ENCODE measurements around the gene GALNT17.

GALNT17 gene

DNA sequence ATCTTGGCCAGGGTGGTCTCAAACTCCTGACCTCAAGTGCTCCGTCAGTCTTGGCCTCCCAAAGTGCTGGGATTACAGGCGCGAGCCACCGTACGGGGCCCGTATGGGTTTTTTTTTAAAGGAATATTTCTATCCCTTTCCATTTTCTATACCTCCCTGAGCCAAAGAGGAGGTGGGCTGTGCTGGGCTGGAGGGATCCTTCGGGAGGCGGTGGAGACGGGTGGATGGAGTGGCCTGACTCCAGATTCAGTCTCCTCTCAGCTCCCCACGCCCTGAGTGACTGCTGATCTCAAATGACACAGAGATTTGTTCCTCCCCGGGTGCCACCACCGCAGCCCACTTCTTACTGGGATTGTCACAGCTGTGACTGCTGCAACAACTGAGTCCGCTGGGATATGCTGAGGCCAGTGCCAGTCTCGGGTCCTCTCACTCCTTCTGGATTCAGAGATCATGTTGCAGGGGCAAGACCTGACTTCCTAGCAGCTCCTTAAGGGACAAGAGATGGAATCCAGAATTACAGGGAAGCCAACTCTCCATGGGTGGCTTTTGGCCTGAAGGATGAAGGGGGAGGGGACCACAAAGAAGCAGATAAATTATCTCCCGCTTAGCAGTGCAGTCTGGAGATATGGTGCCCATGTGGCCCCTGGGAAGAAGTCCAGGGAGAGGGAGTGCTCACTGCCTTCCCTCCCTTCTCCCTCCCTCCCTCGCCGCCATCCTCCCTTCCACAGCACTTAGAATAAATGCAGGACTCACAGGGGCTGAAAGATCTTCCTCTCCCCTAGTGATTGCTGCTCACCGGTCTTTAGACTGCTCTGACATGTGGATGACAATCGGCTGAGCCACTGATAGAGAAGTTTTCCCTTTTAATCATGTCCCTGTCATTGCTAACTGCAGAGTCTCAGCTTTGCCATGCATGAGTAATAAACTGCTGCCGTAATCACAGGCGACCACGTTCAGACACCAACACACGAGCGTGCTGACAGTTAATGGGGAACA lies 14.3 kb downstream of the GALNT17 start:
- Histone ChIP-seq H3K9me3 (ENCODE audit: insufficient read depth, low read depth, low read length) (peaks cover 5% of the 10 kb centered on the region; the same call in 1 of the 2 replicates), H3K79me2 (ENCODE audit: insufficient read depth, low read length) (no peaks in the 10 kb centered on the region), H3K4me3 (ENCODE audit: low read length, poor library complexity, severe bottlenecking) (no peak overlapping the region), H3K4me1 (ENCODE audit: insufficient read depth, low read length, poor library complexity, severe bottlenecking) (no peaks in the 10 kb centered on the region), H3F3A (ENCODE audit: low read depth) (no peaks in the 10 kb centered on the region), H3K4me2 (ENCODE audit: low read depth, low read length, poor library complexity, severe bottlenecking) (no peak overlapping the region), H4K20me1 (ENCODE audit: insufficient read depth, low read length, poor library complexity, severe bottlenecking) (no peaks in the 10 kb centered on the region), H3K36me3 (ENCODE audit: insufficient read depth, low read length) (no peaks in the 10 kb centered on the region), H3K9me2 (replicated peaks; ENCODE audit: low read depth, low read length) (no peaks in the 10 kb centered on the region), H2AFZ (ENCODE audit: low read length) (no peak overlapping the region), H3K9ac (ENCODE audit: low read depth, low read length, poor library complexity, severe bottlenecking) (no peak overlapping the region), H3K27me3 (ENCODE audit: insufficient read depth, low read length, poor library complexity, severe bottlenecking) (no peaks in the 10 kb centered on the region)
- TF ChIP-seq EZH2phosphoT487 (IDR thresholded peaks at IDR 0.05; ENCODE audit: borderline replicate concordance) (no peak), CTCF (conservative IDR thresholded peaks at IDR 0.05; ENCODE audit: low read length) (no peak)

GRCh38 chr7:71148098-71148497 lies 16.2 kb downstream of the GALNT17 start:
- H3K4me2 ChIP-seq (ENCODE audit: low read depth, low read length, poor library complexity, severe bottlenecking), result no peak overlapping the region
- no peaks in the 10 kb centered on the region for H3F3A ChIP-seq (ENCODE audit: low read depth)
- peaks cover 5% of the 10 kb centered on the region; the same call in 1 of the 2 replicates for H3K9me3 ChIP-seq (ENCODE audit: insufficient read depth, low read depth, low read length)
- no peaks in the 10 kb centered on the region for H3K4me1 ChIP-seq (ENCODE audit: insufficient read depth, low read length, poor library complexity, severe bottlenecking)
- H2AFZ ChIP-seq (ENCODE audit: low read length), result no peak overlapping the region
- no peak overlapping the region for H3K9ac ChIP-seq (ENCODE audit: low read depth, low read length, poor library complexity, severe bottlenecking)
- TF ChIP-seq CTCF (conservative IDR thresholded peaks at IDR 0.05; ENCODE audit: low read length), result no peak
- no peak for TF ChIP-seq EZH2phosphoT487 (IDR thresholded peaks at IDR 0.05; ENCODE audit: borderline replicate concordance)
- no peaks in the 10 kb centered on the region for H3K9me2 ChIP-seq (replicated peaks; ENCODE audit: low read depth, low read length)
- no peak overlapping the region for H3K4me3 ChIP-seq (ENCODE audit: low read length, poor library complexity, severe bottlenecking)
- H4K20me1 ChIP-seq (ENCODE audit: insufficient read depth, low read length, poor library complexity, severe bottlenecking), result no peaks in the 10 kb centered on the region
- no peaks in the 10 kb centered on the region for H3K36me3 ChIP-seq (ENCODE audit: insufficient read depth, low read length)
- H3K79me2 ChIP-seq (ENCODE audit: insufficient read depth, low read length), result no peaks in the 10 kb centered on the region
- H3K27me3 ChIP-seq (ENCODE audit: insufficient read depth, low read length, poor library complexity, severe bottlenecking), result no peaks in the 10 kb centered on the region

- Histone ChIP-seq H3K4me2 (ENCODE audit: low read depth, low read length, poor library complexity, severe bottlenecking) (no peak overlapping the region), H3K9me3 (ENCODE audit: insufficient read depth, low read depth, low read length) (peaks cover 2% of the 10 kb centered on the region; the same call in 1 of the 2 replicates), H3K27me3 (ENCODE audit: insufficient read depth, low read length, poor library complexity, severe bottlenecking) (no peaks in the 10 kb centered on the region), H3F3A (ENCODE audit: low read depth) (no peaks in the 10 kb centered on the region), H4K20me1 (ENCODE audit: insufficient read depth, low read length, poor library complexity, severe bottlenecking) (no peaks in the 10 kb centered on the region), H3K4me1 (ENCODE audit: insufficient read depth, low read length, poor library complexity, severe bottlenecking) (no peaks in the 10 kb centered on the region), H2AFZ (ENCODE audit: low read length) (no peak overlapping the region), H3K9me2 (replicated peaks; ENCODE audit: low read depth, low read length) (no peaks in the 10 kb centered on the region), H3K79me2 (ENCODE audit: insufficient read depth, low read length) (no peaks in the 10 kb centered on the region), H3K4me3 (ENCODE audit: low read length, poor library complexity, severe bottlenecking) (no peak overlapping the region), H3K36me3 (ENCODE audit: insufficient read depth, low read length) (no peaks in the 10 kb centered on the region), H3K9ac (ENCODE audit: low read depth, low read length, poor library complexity, severe bottlenecking) (no peak overlapping the region)
- TF ChIP-seq CTCF (conservative IDR thresholded peaks at IDR 0.05; ENCODE audit: low read length), result no peak
- no peak for TF ChIP-seq EZH2phosphoT487 (IDR thresholded peaks at IDR 0.05; ENCODE audit: borderline replicate concordance)
Observed at GRCh38 chr7:71155236-71155635, 23.3 kb downstream of the GALNT17 start.

Measured in Loucy (cell line).